Nephron progenitor cell (in vitro differentiated cells): ENCODE results near the gene ZBED5.
"Not testable (repeated sequence)": the region's sequence is repeated elsewhere in the genome, so short reads cannot be mapped to it uniquely, and the experiment has no call there.

Source experiments
- DNase-seq: peaks from one replicate; pipeline ENCODE4 v3.0.0; 2021
- H3K27ac Mint-ChIP-seq: 2 replicates; pipeline ENCODE4 v1.8.0; 2021; ENCODE audit warnings: mild to moderate bottlenecking, moderate library complexity, mixed read lengths
- H3K27me3 Mint-ChIP-seq: 2 replicates; pipeline ENCODE4 v1.8.0; 2021; ENCODE audit warnings: mild to moderate bottlenecking, low read depth, mixed read lengths; ENCODE audit not compliant: poor library complexity
- H3K36me3 Mint-ChIP-seq: 2 replicates; pipeline ENCODE4 v1.8.0; 2021; ENCODE audit warnings: low read depth, mixed read lengths
- H3K4me1 Mint-ChIP-seq: 2 replicates; pipeline ENCODE4 v1.8.0; 2021; ENCODE audit warnings: mixed read lengths
- H3K4me3 Mint-ChIP-seq: 2 replicates; pipeline ENCODE4 v1.8.0; 2021; ENCODE audit warnings: mild to moderate bottlenecking, moderate library complexity, mixed read lengths
- H3K9me3 Mint-ChIP-seq: 2 replicates; pipeline ENCODE4 v1.8.0; 2021; ENCODE audit warnings: mild to moderate bottlenecking, moderate library complexity, mixed read lengths
- CTCF ChIP-seq: fragments of 200-600 bp; sonication (generic); IDR thresholded peaks from 2 replicates; pipeline ENCODE4 v1.5.0; 2021; ENCODE audit warnings: antibody characterized with exemption

The ZBED5 gene

GRCh38 chr11:10885703-10886363 lies 28.0 kb upstream of the ZBED5 start:
- Mint-ChIP-seq H3K4me3 (no peak overlapping the region), H3K27ac (peak overlapping the region; percentile 68), H3K36me3 (peaks cover 52% of the 10 kb centered on the region), H3K27me3 (peaks cover 7% of the 10 kb centered on the region), H3K9me3 (peaks cover 48% of the 10 kb centered on the region), H3K4me1 (peaks cover 23% of the 10 kb centered on the region)
- no peak for DNase-seq
- TF ChIP-seq CTCF = no peak

GRCh38 chr11:10884292-10884691 lies 26.4 kb upstream of the ZBED5 start:
- H3K36me3 Mint-ChIP-seq = peaks cover 55% of the 10 kb centered on the region
- not testable (repeated sequence) for H3K27ac Mint-ChIP-seq, DNase-seq

GRCh38 chr11:10881892-10882291 lies 24.0 kb upstream of the ZBED5 start:
- H3K4me1 Mint-ChIP-seq = peaks cover 17% of the 10 kb centered on the region
- no peak for TF ChIP-seq CTCF
- no peak overlapping the region for H3K27ac Mint-ChIP-seq
- peaks cover 3% of the 10 kb centered on the region for H3K27me3 Mint-ChIP-seq
- H3K9me3 Mint-ChIP-seq = peaks cover 32% of the 10 kb centered on the region
- H3K4me3 Mint-ChIP-seq = no peak overlapping the region
- H3K36me3 Mint-ChIP-seq = peaks cover 67% of the 10 kb centered on the region
- DNase-seq = no peak

More at GRCh38 chr11:10884292-10884691, 26.4 kb upstream of the ZBED5 start:
- not testable (repeated sequence) for H3K4me3 Mint-ChIP-seq, H3K27me3 Mint-ChIP-seq
- peaks cover 38% of the 10 kb centered on the region for H3K9me3 Mint-ChIP-seq
- H3K4me1 Mint-ChIP-seq = peaks cover 23% of the 10 kb centered on the region

- no peak for DNase-seq
- peaks cover 36% of the 10 kb centered on the region for H3K9me3 Mint-ChIP-seq
- H3K4me3 Mint-ChIP-seq = no peak overlapping the region
- peaks cover 83% of the 10 kb centered on the region for H3K36me3 Mint-ChIP-seq
- peaks cover 3% of the 10 kb centered on the region for H3K27me3 Mint-ChIP-seq
- H3K27ac Mint-ChIP-seq = no peak overlapping the region
- peak; percentile 51 for TF ChIP-seq CTCF
- H3K4me1 Mint-ChIP-seq = no peaks in the 10 kb centered on the region
These were observed 20.8 kb upstream of the ZBED5 start for GRCh38 chr11:10878408-10879214.

- H3K36me3 Mint-ChIP-seq = peaks cover 95% of the 10 kb centered on the region
- H3K9me3 Mint-ChIP-seq = peaks cover 51% of the 10 kb centered on the region
- no peak for TF ChIP-seq CTCF
- no peak overlapping the region for H3K27ac Mint-ChIP-seq
- H3K27me3 Mint-ChIP-seq = peaks cover 6% of the 10 kb centered on the region
- H3K4me1 Mint-ChIP-seq = no peaks in the 10 kb centered on the region
- no peak overlapping the region for H3K4me3 Mint-ChIP-seq
- no peak for DNase-seq
These were observed 18.3 kb upstream of the ZBED5 start for GRCh38 chr11:10876158-10876557.

GRCh38 chr11:10875430-10876021 lies 17.7 kb upstream of the ZBED5 start:
- peaks cover 6% of the 10 kb centered on the region for H3K27me3 Mint-ChIP-seq
- no peak overlapping the region for H3K4me3 Mint-ChIP-seq
- no peak overlapping the region for H3K27ac Mint-ChIP-seq
- no peaks in the 10 kb centered on the region for H3K4me1 Mint-ChIP-seq
- no peak for TF ChIP-seq CTCF
- H3K36me3 Mint-ChIP-seq = peaks cover 95% of the 10 kb centered on the region
- DNase-seq = no peak
- peaks cover 58% of the 10 kb centered on the region for H3K9me3 Mint-ChIP-seq
